H9 (cell line): ENCODE measurements around the gene HDGFL1. TPM values are rescaled to one million over a fixed set of nuclear protein-coding genes. Genes with fewer than 3 reads are reported as not detected.

Experiments used
- DNase-seq: peaks from one replicate; pipeline ENCODE4 v3.0.0-alpha.2; 2017
- H2AFZ ChIP-seq: one replicate; pipeline ENCODE4 v1.6.1; 2013; ENCODE audit warnings: mild to moderate bottlenecking, low read length, control low read depth, moderate library complexity
- H2AK5ac ChIP-seq: 2 replicates; pipeline ENCODE4 v1.6.1; 2013; ENCODE audit warnings: low read length, control low read depth, mixed read lengths; ENCODE audit not compliant: insufficient read length
- H2BK120ac ChIP-seq: one replicate; pipeline ENCODE4 v1.6.1; 2013; ENCODE audit warnings: low read depth, mild to moderate bottlenecking, low read length, control low read depth, inconsistent platforms; ENCODE audit not compliant: poor library complexity, severe bottlenecking
- H2BK12ac ChIP-seq: 2 replicates; pipeline ENCODE4 v1.6.1; 2013; ENCODE audit warnings: low read length, control low read depth, mixed read lengths, low read depth; ENCODE audit not compliant: insufficient read length
- H2BK15ac ChIP-seq: 2 replicates; pipeline ENCODE4 v1.6.1; 2013; ENCODE audit warnings: low read depth, low read length, control low read depth
- H2BK20ac ChIP-seq: one replicate; pipeline ENCODE4 v1.6.1; 2013; ENCODE audit warnings: low read depth, mild to moderate bottlenecking, low read length, control low read depth, inconsistent platforms; ENCODE audit not compliant: poor library complexity, severe bottlenecking
- H2BK5ac ChIP-seq: 2 replicates; pipeline ENCODE4 v1.6.1; 2013; ENCODE audit warnings: low read length, control low read depth, mixed read lengths; ENCODE audit not compliant: insufficient read length
- H3K14ac ChIP-seq: 2 replicates; pipeline ENCODE4 v1.6.1; 2013; ENCODE audit warnings: low read length, control low read depth; ENCODE audit not compliant: insufficient read depth
- H3K18ac ChIP-seq: 2 replicates; pipeline ENCODE4 v1.6.1; 2013; ENCODE audit warnings: low read depth, mild to moderate bottlenecking, mixed read lengths, low read length, control low read depth; ENCODE audit not compliant: insufficient read length
- H3K23ac ChIP-seq: 2 replicates; pipeline ENCODE4 v1.6.1; 2013; ENCODE audit warnings: low read length, control low read depth, mixed read lengths, low read depth; ENCODE audit not compliant: insufficient read length
- H3K23me2 ChIP-seq: 2 replicates; pipeline ENCODE4 v1.6.1; 2013; ENCODE audit warnings: low read depth, mild to moderate bottlenecking, mixed read lengths, low read length, control low read depth; ENCODE audit not compliant: insufficient read length, poor library complexity, severe bottlenecking
- H3K27ac ChIP-seq: 2 replicates; pipeline ENCODE4 v1.5.1; 2013; ENCODE audit warnings: low read length, control low read depth, mixed read lengths, low read depth; ENCODE audit not compliant: insufficient read length
- H3K27me3 ChIP-seq: 2 replicates; pipeline ENCODE4 v1.6.1; 2013; ENCODE audit warnings: low read length, control low read depth, inconsistent platforms; ENCODE audit not compliant: insufficient read depth
- H3K4ac ChIP-seq: 2 replicates; pipeline ENCODE4 v1.6.1; 2013; ENCODE audit warnings: low read depth, mild to moderate bottlenecking, control low read depth, inconsistent platforms, low read length, moderate library complexity
- H3K4me1 ChIP-seq: 2 replicates; pipeline ENCODE4 v1.6.1; 2013; ENCODE audit warnings: low read length, control low read depth, inconsistent platforms; ENCODE audit not compliant: insufficient read depth
- H3K4me2 ChIP-seq: 2 replicates; pipeline ENCODE4 v1.6.1; 2013; ENCODE audit warnings: low read length, control low read depth, mixed read lengths; ENCODE audit not compliant: insufficient read length, insufficient read depth
- H3K56ac ChIP-seq: 2 replicates; pipeline ENCODE4 v1.6.1; 2013; ENCODE audit warnings: low read depth, mild to moderate bottlenecking, mixed read lengths, low read length, control low read depth; ENCODE audit not compliant: insufficient read length
- H3K79me1 ChIP-seq: 2 replicates; pipeline ENCODE4 v1.6.1; 2013; ENCODE audit warnings: low read depth, mild to moderate bottlenecking, moderate library complexity, low read length, control low read depth, inconsistent platforms; ENCODE audit not compliant: insufficient read depth, poor library complexity, severe bottlenecking
- H3K79me2 ChIP-seq: 2 replicates; pipeline ENCODE4 v1.6.1; 2013; ENCODE audit warnings: low read length, control low read depth, inconsistent platforms; ENCODE audit not compliant: insufficient read depth
- H3K9ac ChIP-seq: 2 replicates; pipeline ENCODE4 v1.6.1; 2013; ENCODE audit warnings: low read length, control low read depth, mixed read lengths; ENCODE audit not compliant: insufficient read length; ENCODE audit errors: extremely low read depth
- H3K9me3 ChIP-seq: one replicate; pipeline ENCODE4 v1.6.1; 2013; ENCODE audit warnings: low read depth, low read length, inconsistent platforms; ENCODE audit not compliant: control insufficient read depth
- H3T11ph ChIP-seq: one replicate; pipeline ENCODE4 v1.6.1; 2013; ENCODE audit warnings: mild to moderate bottlenecking, low read length, control low read depth, inconsistent platforms
- H4K20me1 ChIP-seq: one replicate; pipeline ENCODE4 v1.6.1; 2013; ENCODE audit not compliant: control insufficient read depth, insufficient read length, insufficient read depth
- H4K5ac ChIP-seq: 2 replicates; pipeline ENCODE4 v1.6.1; 2013; ENCODE audit warnings: low read depth, mild to moderate bottlenecking, mixed read lengths, low read length, control low read depth; ENCODE audit not compliant: insufficient read length
- H4K8ac ChIP-seq: replicated peaks from 2 replicates; pipeline ENCODE4 v1.6.1; 2013; ENCODE audit warnings: low read length, control low read depth, mixed read lengths, low read depth; ENCODE audit not compliant: insufficient read length
- H4K91ac ChIP-seq: 2 replicates; pipeline ENCODE4 v1.6.1; 2013; ENCODE audit warnings: low read depth, mild to moderate bottlenecking, moderate library complexity, mixed read lengths, low read length, control low read depth; ENCODE audit not compliant: insufficient read length
- H3K27ac Mint-ChIP-seq, 3 experiments: 2 replicates in 2 of 3; 3 replicates in 1 of 3; pipeline ENCODE4 v1.8.0; 2020 to 2021; ENCODE audit warnings: mixed read lengths in 3 of 3, mild to moderate bottlenecking in 1 of 3, moderate library complexity in 1 of 3
- H3K27me3 Mint-ChIP-seq: 2 replicates; pipeline ENCODE4 v1.8.0; 2021; ENCODE audit warnings: low read depth, mild to moderate bottlenecking, moderate library complexity, mixed read lengths
- H3K36me3 Mint-ChIP-seq, 3 experiments: 2 replicates in 2 of 3; 3 replicates in 1 of 3; pipeline ENCODE4 v1.8.0; 2020 to 2021; ENCODE audit warnings: low read depth in 3 of 3, mixed read lengths in 3 of 3; ENCODE audit not compliant: insufficient read depth in 1 of 3
- H3K4me1 Mint-ChIP-seq, 2 experiments: 2 replicates each; pipeline ENCODE4 v1.8.0; 2020; ENCODE audit warnings: mixed read lengths in 2 of 2
- H3K4me3 Mint-ChIP-seq, 2 experiments: 2 replicates in 1 of 2; 3 replicates in 1 of 2; pipeline ENCODE4 v1.8.0; 2020 to 2021; ENCODE audit warnings: mild to moderate bottlenecking in 2 of 2, mixed read lengths in 2 of 2, moderate library complexity in 1 of 2
- H3K9me3 Mint-ChIP-seq, 2 experiments: 2 replicates in 1 of 2; 3 replicates in 1 of 2; pipeline ENCODE4 v1.8.0; 2020; ENCODE audit warnings: mild to moderate bottlenecking in 2 of 2, mixed read lengths in 2 of 2, moderate library complexity in 1 of 2
- WGBS: extraction: QIAGEN DNeasy Blood & Tissue Kit; methylation state at CpG from one replicate; pipeline ENCODE4 v1.1.7; 2013; ENCODE audit warnings: missing lambda C conversion rate, low lambda C conversion rate, mixed read lengths; ENCODE audit not compliant: insufficient read length; ENCODE audit errors: extremely low coverage; 5-methylcytosine and 5-hydroxymethylcytosine counted together
- total RNA-seq: library from RNA; stranded (reverse); gene quantifications from 2 replicates; pipeline ENCODE4 v1.2.1, GENCODE V29; 2021
- TF ChIP-seq, protein P1 (sequence below): fragments of 200-600 bp; sonication (generic); conservative IDR thresholded peaks from 3 replicates; pipeline ENCODE4 v1.8.0; 2021; ENCODE audit warnings: antibody characterized with exemption, mild to moderate bottlenecking

HDGFL1 gene
- total RNA-seq, 1 experiment from 2014 or later: not detected

DNA sequence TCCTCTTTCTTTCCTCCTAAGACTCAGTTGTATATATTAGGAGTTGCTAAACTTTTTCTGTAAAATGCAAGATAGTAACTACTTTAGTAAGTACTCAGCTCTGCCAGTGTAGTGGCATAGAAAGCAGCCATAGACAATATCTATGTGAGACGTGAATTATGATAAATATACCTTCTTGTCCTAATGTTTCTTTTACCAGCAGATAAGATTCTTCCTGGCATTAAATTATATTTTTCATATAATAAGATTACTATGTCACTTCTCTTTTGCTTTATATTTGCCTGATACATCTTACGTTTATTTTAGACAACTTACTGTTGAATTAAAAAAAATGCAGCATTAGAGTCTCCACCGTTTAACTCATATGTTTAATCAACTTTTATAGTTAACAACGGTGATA is 51.7 kb downstream of the HDGFL1 start:
- Mint-ChIP-seq H3K4me1 (peaks cover 21 to 26% of the 10 kb centered on the region in 2 experiments), H3K27me3 (no peaks in the 10 kb centered on the region), H3K36me3 (peaks cover 2 to 14% (median 3%) of the 10 kb centered on the region in 3 experiments; a peak in 6 of 7 replicates), H3K4me3 (no peak overlapping the region), H3K27ac (0 out of 7 replicates have a peak overlapping the region, but pooled peaks of 1 of the 3 experiments have one; percentile 48), H3K9me3 (peaks cover 11 to 12% of the 10 kb centered on the region in 2 experiments)
- Histone ChIP-seq H3K14ac (no peak overlapping the region), H2BK15ac (no peak overlapping the region), H3K56ac (no peak overlapping the region), H3K18ac (no peak overlapping the region), H2BK20ac (no peak overlapping the region), H2BK12ac (no peak overlapping the region), H2AFZ (no peak overlapping the region), H4K8ac (no peak overlapping the region), H3K4me1 (no peaks in the 10 kb centered on the region; the same call in 1 of the 2 replicates), H3K27ac (no peak overlapping the region), H3K23me2 (no peaks in the 10 kb centered on the region), H3K79me1 (no peaks in the 10 kb centered on the region), H3T11ph (no peak overlapping the region), H4K5ac (no peak overlapping the region), H3K9ac (no peak overlapping the region), H4K20me1 (no peaks in the 10 kb centered on the region), H3K79me2 (no peaks in the 10 kb centered on the region), H4K91ac (no peak overlapping the region), H3K4ac (no peak overlapping the region), H2BK120ac (no peak overlapping the region), H3K4me2 (no peak overlapping the region), H2BK5ac (no peak overlapping the region), H3K9me3 (no peaks in the 10 kb centered on the region), H3K23ac (no peak overlapping the region), H3K27me3 (no peaks in the 10 kb centered on the region), H2AK5ac (no peak overlapping the region)
- DNase-seq: no peak
- WGBS: no CpG with 5 or more reads among the region's 4 CpGs
- TF ChIP-seq, protein P1, sequence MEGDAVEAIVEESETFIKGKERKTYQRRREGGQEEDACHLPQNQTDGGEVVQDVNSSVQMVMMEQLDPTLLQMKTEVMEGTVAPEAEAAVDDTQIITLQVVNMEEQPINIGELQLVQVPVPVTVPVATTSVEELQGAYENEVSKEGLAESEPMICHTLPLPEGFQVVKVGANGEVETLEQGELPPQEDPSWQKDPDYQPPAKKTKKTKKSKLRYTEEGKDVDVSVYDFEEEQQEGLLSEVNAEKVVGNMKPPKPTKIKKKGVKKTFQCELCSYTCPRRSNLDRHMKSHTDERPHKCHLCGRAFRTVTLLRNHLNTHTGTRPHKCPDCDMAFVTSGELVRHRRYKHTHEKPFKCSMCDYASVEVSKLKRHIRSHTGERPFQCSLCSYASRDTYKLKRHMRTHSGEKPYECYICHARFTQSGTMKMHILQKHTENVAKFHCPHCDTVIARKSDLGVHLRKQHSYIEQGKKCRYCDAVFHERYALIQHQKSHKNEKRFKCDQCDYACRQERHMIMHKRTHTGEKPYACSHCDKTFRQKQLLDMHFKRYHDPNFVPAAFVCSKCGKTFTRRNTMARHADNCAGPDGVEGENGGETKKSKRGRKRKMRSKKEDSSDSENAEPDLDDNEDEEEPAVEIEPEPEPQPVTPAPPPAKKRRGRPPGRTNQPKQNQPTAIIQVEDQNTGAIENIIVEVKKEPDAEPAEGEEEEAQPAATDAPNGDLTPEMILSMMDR: no peak
